Fibroblast of lung (primary cell): Measurements from ENCODE around the gene XXYLT1. TPM values are rescaled to one million over a fixed set of nuclear protein-coding genes. Genes with fewer than 3 reads are reported as not detected.
A peak's percentile ranks its signal among the peaks of the same experiment; 100 is the strongest.

Source experiments
- DNase-seq, 2 donors: peaks; one replicate each; pipeline versions ENCODE4 v3.0.0 to v3.0.0-alpha.2; 2010; ENCODE audit warnings: low read depth in 2 of 2
- H2AFZ ChIP-seq: 2 replicates; pipeline ENCODE4 v1.5.1; 2012; ENCODE audit warnings: low read length, control low read depth, inconsistent platforms
- H3K27ac ChIP-seq: 2 replicates; pipeline ENCODE4 v1.5.1; 2011; ENCODE audit warnings: low read length, control low read depth; ENCODE audit not compliant: insufficient read depth
- H3K27me3 ChIP-seq: 2 replicates; pipeline ENCODE4 v1.5.1; 2011; ENCODE audit warnings: mild to moderate bottlenecking, low read length; ENCODE audit not compliant: control insufficient read depth, insufficient read depth
- H3K36me3 ChIP-seq: 2 replicates; pipeline ENCODE4 v1.5.1; 2011; ENCODE audit warnings: low read length; ENCODE audit not compliant: control insufficient read depth, insufficient read depth
- H3K4me1 ChIP-seq: 2 replicates; pipeline ENCODE4 v1.5.1; 2011; ENCODE audit warnings: low read length; ENCODE audit not compliant: control insufficient read depth, insufficient read depth; ENCODE audit errors: extremely low read depth
- H3K4me2 ChIP-seq: 2 replicates; pipeline ENCODE4 v1.5.1; 2011; ENCODE audit warnings: low read length, control low read depth; ENCODE audit not compliant: insufficient read depth; ENCODE audit errors: extremely low read depth
- H3K4me3 ChIP-seq, 4 experiments: fragments of 200-600 bp in 1 of 4; sonication (generic) in 1 of 4; replicated peaks in 1 of 4; 2 replicates each; pipeline ENCODE4 v1.5.1; 2011 to 2016; ENCODE audit warnings: low read length in 4 of 4, low read depth in 3 of 4, mild to moderate bottlenecking in 3 of 4, control low read depth in 2 of 4, inconsistent platforms in 1 of 4, mixed read lengths in 1 of 4; ENCODE audit not compliant: insufficient read depth in 1 of 4; ENCODE audit errors: control extremely low read depth in 1 of 4
- H3K79me2 ChIP-seq: 2 replicates; pipeline ENCODE4 v1.5.1; 2012; ENCODE audit warnings: mild to moderate bottlenecking, low read length, inconsistent platforms; ENCODE audit not compliant: control insufficient read depth, insufficient read depth
- H3K9ac ChIP-seq: 2 replicates; pipeline ENCODE4 v1.5.1; 2011; ENCODE audit warnings: mild to moderate bottlenecking, low read length, control low read depth; ENCODE audit not compliant: insufficient read depth
- H3K9me3 ChIP-seq: 2 replicates; pipeline ENCODE4 v1.5.1; 2012; ENCODE audit warnings: low read depth, low read length; ENCODE audit not compliant: control insufficient read depth, insufficient read depth
- H4K20me1 ChIP-seq: 2 replicates; pipeline ENCODE4 v1.5.1; 2011; ENCODE audit warnings: low read length; ENCODE audit not compliant: control insufficient read depth, insufficient read depth; ENCODE audit errors: extremely low read depth
- EZH2 ChIP-seq: IDR thresholded peaks from 2 replicates; pipeline ENCODE4 v1.5.1; 2012; ENCODE audit warnings: low read length, control low read depth, mild to moderate bottlenecking; ENCODE audit errors: missing control alignments
- polyA plus RNA-seq, 2 donors: library from polyadenylated mRNA; depleted of rRNA in 1 of 2; stranded (reverse) in 1 of 2; unstranded in 1 of 2; fragments of >200 nt; gene quantifications; 2 replicates each; pipeline ENCODE4 v1.2.1, GENCODE V29; 2011 to 2012; ENCODE audit warnings: missing spikeins in 1 of 2
- total RNA-seq: library from RNA; depleted of rRNA; stranded (reverse); fragments of >200 nt; gene quantifications from 2 replicates; pipeline ENCODE4 v1.2.1, GENCODE V29; 2014
- TF ChIP-seq, protein P1 (sequence below), 2 donors: IDR thresholded peaks in 1 of 2; conservative IDR thresholded peaks in 1 of 2; 1 replicate in 1 of 2; 2 replicates in 1 of 2; pipeline ENCODE4 v1.5.1; 2011 to 2012; ENCODE audit warnings: low read length in 2 of 2, control low read depth in 1 of 2, inconsistent platforms in 1 of 2, low read depth in 1 of 2, mild to moderate bottlenecking in 1 of 2

XXYLT1 gene
- total and polyA plus RNA-seq, 2 donors (not counting 1 experiment from before 2014, with no cell fraction given) = 12.4 to 18.5 TPM

DNA sequence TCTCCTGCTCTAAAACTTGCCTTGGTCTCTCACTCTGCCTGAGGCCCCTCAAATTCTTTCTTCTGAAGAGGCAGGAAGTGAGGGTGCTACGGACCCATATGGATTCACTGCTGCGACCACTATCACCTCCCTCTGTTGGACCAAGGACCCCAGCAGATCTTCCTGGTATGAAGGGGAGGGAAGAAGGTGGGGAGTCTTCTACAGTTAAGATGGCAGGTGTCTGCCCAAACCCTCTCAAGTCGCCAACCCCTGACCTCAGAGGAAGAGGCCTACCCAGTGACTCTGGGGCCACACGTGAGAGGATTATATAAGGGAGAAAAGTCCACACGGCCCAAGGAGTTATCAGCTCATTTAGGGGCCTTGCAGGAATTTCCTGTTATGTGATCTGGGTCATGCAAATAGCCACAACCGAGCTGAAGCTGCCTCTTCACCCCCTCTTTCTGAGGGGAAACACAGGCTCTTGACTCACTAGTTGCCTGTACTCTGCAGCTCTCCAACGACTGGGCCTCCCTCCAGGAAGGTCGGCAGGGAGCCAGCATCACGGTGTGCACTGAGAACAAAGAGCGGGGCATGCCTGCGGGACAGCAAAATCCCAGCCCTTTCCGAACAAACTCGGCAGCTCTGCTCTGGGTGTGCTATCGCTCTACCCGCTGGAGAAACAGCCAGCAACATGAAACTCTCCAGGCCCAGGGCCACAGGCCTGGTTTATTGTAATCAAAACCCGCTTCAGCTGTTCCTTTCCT, 116.0 kb downstream of the XXYLT1 start:
- peak overlapping the region; percentile 4 for H3K4me2 ChIP-seq
- H3K4me1 ChIP-seq = peaks cover 48% of the 10 kb centered on the region
- H3K79me2 ChIP-seq = peaks cover under 1% of the 10 kb centered on the region
- peak overlapping the region in 1 of 4 experiments; percentile 10 for H3K4me3 ChIP-seq
- H3K27me3 ChIP-seq = no peaks in the 10 kb centered on the region
- H3K9me3 ChIP-seq = no peaks in the 10 kb centered on the region
- no peaks in the 10 kb centered on the region for H4K20me1 ChIP-seq
- peak overlapping the region; percentile 29 for H3K9ac ChIP-seq
- TF ChIP-seq, protein P1, sequence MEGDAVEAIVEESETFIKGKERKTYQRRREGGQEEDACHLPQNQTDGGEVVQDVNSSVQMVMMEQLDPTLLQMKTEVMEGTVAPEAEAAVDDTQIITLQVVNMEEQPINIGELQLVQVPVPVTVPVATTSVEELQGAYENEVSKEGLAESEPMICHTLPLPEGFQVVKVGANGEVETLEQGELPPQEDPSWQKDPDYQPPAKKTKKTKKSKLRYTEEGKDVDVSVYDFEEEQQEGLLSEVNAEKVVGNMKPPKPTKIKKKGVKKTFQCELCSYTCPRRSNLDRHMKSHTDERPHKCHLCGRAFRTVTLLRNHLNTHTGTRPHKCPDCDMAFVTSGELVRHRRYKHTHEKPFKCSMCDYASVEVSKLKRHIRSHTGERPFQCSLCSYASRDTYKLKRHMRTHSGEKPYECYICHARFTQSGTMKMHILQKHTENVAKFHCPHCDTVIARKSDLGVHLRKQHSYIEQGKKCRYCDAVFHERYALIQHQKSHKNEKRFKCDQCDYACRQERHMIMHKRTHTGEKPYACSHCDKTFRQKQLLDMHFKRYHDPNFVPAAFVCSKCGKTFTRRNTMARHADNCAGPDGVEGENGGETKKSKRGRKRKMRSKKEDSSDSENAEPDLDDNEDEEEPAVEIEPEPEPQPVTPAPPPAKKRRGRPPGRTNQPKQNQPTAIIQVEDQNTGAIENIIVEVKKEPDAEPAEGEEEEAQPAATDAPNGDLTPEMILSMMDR (conservative IDR thresholded peaks at IDR 0.05 in 1 of 2, IDR thresholded peaks at IDR 0.05 in 1 of 2; ENCODE audit: low read depth in 1 of 2, low read length in 2 of 2) = no peak
- TF ChIP-seq EZH2 = no peak
- DNase-seq = peak; percentile 92 to 98
- no peak overlapping the region for H2AFZ ChIP-seq
- H3K36me3 ChIP-seq = peaks cover 1% of the 10 kb centered on the region
- H3K27ac ChIP-seq = peak overlapping the region; percentile 95

DNA sequence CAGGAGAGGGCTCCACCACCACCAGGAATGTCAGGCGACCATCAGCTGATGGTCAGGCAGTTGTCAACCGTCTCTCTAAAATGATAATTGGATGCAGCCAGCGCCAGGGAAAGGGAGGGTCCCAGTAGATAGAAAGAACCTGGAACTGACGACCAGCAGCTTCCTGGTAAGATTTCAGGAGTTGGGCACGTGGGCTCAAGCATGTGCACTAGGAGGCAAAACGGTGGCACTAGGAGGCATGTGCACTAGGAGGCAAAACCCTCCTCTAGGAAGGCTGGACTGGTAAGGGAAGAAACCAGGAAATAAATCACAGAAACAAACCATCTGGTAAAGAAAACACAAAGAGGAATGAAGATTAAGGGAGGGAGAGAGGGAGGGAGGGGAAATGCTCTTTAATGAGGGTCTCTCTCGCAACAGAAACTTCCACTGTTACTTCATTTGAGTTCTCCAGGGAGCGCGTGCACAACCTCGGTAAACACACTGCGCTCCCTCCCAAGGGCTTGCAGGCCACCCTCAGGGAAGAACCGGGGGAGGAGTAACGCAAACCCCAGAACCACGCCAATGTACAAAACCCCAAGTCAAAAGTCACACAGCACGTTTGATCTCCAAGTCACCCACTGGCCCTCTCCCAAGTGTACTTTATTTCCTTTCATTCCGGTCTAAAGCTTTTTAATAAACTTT, 116.7 kb downstream of the XXYLT1 start:
- no peaks in the 10 kb centered on the region for H4K20me1 ChIP-seq
- no peaks in the 10 kb centered on the region for H3K9me3 ChIP-seq
- H3K4me2 ChIP-seq = peak overlapping the region; percentile 58
- peaks cover 1% of the 10 kb centered on the region for H3K36me3 ChIP-seq
- H3K9ac ChIP-seq = peak overlapping the region; percentile 29
- no peak for TF ChIP-seq EZH2
- TF ChIP-seq, protein P1 (conservative IDR thresholded peaks at IDR 0.05 in 1 of 2, IDR thresholded peaks at IDR 0.05 in 1 of 2; ENCODE audit: low read depth in 1 of 2, low read length in 2 of 2) = no peak
- peak overlapping the region; percentile 95 for H3K27ac ChIP-seq
- no peak overlapping the region for H3K4me3 ChIP-seq
- peak; percentile 38 to 78 for DNase-seq
- peaks cover 2% of the 10 kb centered on the region for H3K79me2 ChIP-seq
- H3K27me3 ChIP-seq = no peaks in the 10 kb centered on the region
- H3K4me1 ChIP-seq = peaks cover 50% of the 10 kb centered on the region
- H2AFZ ChIP-seq = no peak overlapping the region

DNA sequence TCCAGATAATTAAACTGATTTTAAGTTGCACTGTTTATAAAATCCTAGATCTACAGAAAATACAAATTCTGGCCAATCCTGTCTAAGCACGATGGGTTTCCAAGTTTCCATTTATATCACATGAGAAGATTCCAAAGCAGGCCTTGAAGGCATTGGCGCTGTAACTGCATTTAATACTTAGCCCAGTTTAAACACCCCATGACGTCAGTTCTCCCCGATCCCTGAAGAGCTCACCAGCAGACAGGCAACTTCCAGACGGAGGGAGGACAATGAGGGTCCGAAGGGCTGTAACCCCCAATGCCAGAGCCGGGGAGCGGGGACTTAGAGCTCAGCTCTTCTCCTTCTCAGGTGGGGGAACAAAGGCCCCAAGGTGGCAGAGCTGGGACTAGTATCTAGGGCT, 117.3 kb downstream of the XXYLT1 start:
- peak in 1 of 2 donors; percentile 46 for DNase-seq
- no peak for TF ChIP-seq EZH2
- TF ChIP-seq, protein P1 (conservative IDR thresholded peaks at IDR 0.05 in 1 of 2, IDR thresholded peaks at IDR 0.05 in 1 of 2; ENCODE audit: low read depth in 1 of 2, low read length in 2 of 2) = no peak
- Histone ChIP-seq H3K9me3 (no peaks in the 10 kb centered on the region), H3K36me3 (peaks cover 1% of the 10 kb centered on the region), H3K4me1 (peaks cover 54% of the 10 kb centered on the region), H3K27ac (peak overlapping the region; percentile 95), H3K27me3 (no peaks in the 10 kb centered on the region), H4K20me1 (no peaks in the 10 kb centered on the region), H2AFZ (no peak overlapping the region), H3K9ac (peak overlapping the region; percentile 48), H3K4me3 (no peak overlapping the region), H3K79me2 (peaks cover 2% of the 10 kb centered on the region), H3K4me2 (peak overlapping the region; percentile 58)
